HG03442 (cell line): ENCODE data around the gene EXD1.
"Not testable (repeated sequence)": the region's sequence is repeated elsewhere in the genome, so short reads cannot be mapped to it uniquely, and the experiment has no call there.

Source experiments
- ATAC-seq: cut with Tn5 transposase; IDR thresholded peaks from one replicate; pipeline ENCODE4 v1.9.1; 2021; ENCODE audit warnings: mild to moderate bottlenecking, moderate library complexity; ENCODE audit not compliant: unreplicated experiment

The EXD1 gene

DNA sequence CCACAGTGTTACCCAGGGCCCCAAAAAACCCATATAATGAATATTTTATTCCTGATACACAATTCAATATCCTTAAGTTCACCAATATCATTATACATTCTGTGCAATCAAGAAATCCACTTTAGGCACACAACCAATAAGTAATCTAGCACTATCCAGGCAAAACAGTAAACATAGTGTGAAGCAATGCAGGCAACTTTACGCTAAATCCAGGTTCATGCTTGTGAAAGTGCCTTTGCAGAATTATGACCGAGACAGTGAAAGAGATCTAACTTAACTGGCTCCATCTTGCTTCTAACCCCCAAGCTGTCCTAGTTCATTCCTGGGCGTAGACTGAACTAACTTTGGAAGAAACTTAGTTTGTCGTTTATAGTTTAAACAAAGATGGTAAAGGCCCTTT lies 80.3 kb downstream of the EXD1 start:
- ATAC-seq = no peak

DNA sequence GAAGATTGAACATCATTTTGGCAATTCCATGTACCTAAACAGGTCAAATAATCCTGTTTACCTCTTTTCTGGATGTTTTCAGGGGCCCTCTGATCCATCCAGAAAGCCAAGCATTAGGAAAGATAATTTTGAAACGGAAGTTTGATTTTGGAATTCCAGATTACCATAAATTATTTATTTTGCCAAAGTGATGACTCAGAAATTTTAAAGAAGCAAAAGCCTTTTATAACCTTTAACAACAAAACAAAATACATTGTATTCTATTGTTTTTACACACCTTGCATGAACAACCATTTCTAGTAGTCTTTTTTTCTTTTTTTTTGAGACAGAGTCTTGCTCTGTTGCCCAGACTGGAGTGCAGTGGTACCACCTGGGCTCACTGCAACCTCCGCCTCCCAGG lies 82.5 kb downstream of the EXD1 start:
- no peak for ATAC-seq

- no peak for ATAC-seq
Observed at GRCh38 chr15:41139619-41140018, 90.9 kb downstream of the EXD1 start.

DNA sequence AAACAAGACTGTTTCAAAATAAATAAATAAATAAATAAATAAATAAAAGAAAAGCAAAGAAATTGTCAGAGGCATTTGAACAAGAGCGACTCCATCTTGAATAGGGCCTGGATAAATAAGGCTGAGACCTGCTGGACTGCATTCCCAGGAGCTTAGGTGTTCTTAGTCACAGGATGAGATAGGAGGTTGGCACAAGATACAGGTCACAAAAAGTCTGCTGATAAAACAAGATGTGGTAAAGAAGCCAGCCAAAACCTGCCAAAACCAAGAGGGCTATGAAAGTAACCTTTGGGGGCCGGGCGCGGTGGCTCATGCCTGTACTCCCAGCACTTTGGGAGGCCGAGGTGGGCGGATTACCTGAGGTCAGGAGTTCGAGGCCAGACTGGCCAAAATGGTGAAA lies 91.4 kb downstream of the EXD1 start:
- not testable (repeated sequence) for ATAC-seq

- ATAC-seq = not testable (repeated sequence)
Observed at GRCh38 chr15:41135580-41135979, 95.0 kb downstream of the EXD1 start.

DNA sequence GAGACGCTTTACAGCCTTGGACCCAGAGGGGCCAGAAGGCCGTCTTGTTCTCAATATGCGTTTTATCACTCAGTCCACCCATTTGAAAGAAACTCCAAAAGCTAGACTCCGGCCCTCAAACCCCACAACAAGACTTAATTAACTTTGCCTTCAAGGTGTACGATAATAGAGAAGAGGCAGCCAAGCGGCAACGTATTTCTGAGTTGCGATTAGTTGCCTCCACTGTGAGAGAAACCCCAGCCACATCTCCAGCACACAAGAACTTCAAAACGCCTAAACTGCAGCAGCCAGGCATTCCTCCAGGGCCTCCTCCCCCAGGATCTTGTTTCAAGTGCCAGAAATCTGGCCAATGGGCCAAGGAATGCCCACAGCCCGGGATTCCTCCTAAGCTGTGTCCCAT lies 97.1 kb downstream of the EXD1 start:
- ATAC-seq = no peak
